Measurements from ENCODE around the gene ERBB4. TPM values are rescaled to one million over a fixed set of nuclear protein-coding genes. Genes with fewer than 3 reads are reported as not detected.

ERBB4 gene
- total RNA-seq, 1 donor from 2014 or later: 0.36 TPM

GRCh38 chr2:212359425-212360067 is 179.1 kb downstream of the ERBB4 start:
- Mint-ChIP-seq H3K9me3 (ENCODE audit: unreplicated experiment) (no peaks in the 10 kb centered on the region), H3K4me1 (ENCODE audit: unreplicated experiment) (no peaks in the 10 kb centered on the region), H3K4me3 (ENCODE audit: unreplicated experiment) (no peak overlapping the region), H3K27me3 (ENCODE audit: unreplicated experiment) (no peaks in the 10 kb centered on the region), H3K27ac (ENCODE audit: unreplicated experiment) (no peak overlapping the region), H3K36me3 (ENCODE audit: low read depth, unreplicated experiment) (no peaks in the 10 kb centered on the region)
- no peak for TF ChIP-seq CTCF (IDR thresholded peaks at IDR 0.05; ENCODE audit: unreplicated experiment)
- no peak for DNase-seq (ENCODE audit: low spot score)

- Mint-ChIP-seq H3K4me3 (ENCODE audit: unreplicated experiment) (no peak overlapping the region), H3K36me3 (ENCODE audit: low read depth, unreplicated experiment) (no peaks in the 10 kb centered on the region), H3K27me3 (ENCODE audit: unreplicated experiment) (no peaks in the 10 kb centered on the region), H3K27ac (ENCODE audit: unreplicated experiment) (no peak overlapping the region), H3K4me1 (ENCODE audit: unreplicated experiment) (no peaks in the 10 kb centered on the region), H3K9me3 (ENCODE audit: unreplicated experiment) (no peaks in the 10 kb centered on the region)
- no peak for DNase-seq (ENCODE audit: low spot score)
- no peak for TF ChIP-seq CTCF (IDR thresholded peaks at IDR 0.05; ENCODE audit: unreplicated experiment)
Measured at GRCh38 chr2:212357606-212358005, 181.0 kb downstream of the ERBB4 start.

- H3K4me3 Mint-ChIP-seq (ENCODE audit: unreplicated experiment): no peak overlapping the region
Measured at GRCh38 chr2:212354382-212354781, 184.2 kb downstream of the ERBB4 start.

GRCh38 chr2:212348501-212348900 is 190.1 kb downstream of the ERBB4 start:
- Mint-ChIP-seq H3K36me3 (ENCODE audit: low read depth, unreplicated experiment) (no peaks in the 10 kb centered on the region), H3K4me3 (ENCODE audit: unreplicated experiment) (no peak overlapping the region), H3K9me3 (ENCODE audit: unreplicated experiment) (no peaks in the 10 kb centered on the region), H3K27ac (ENCODE audit: unreplicated experiment) (no peak overlapping the region), H3K4me1 (ENCODE audit: unreplicated experiment) (no peaks in the 10 kb centered on the region), H3K27me3 (ENCODE audit: unreplicated experiment) (no peaks in the 10 kb centered on the region)
- TF ChIP-seq CTCF (IDR thresholded peaks at IDR 0.05; ENCODE audit: unreplicated experiment): no peak
- DNase-seq (ENCODE audit: low spot score): no peak

More at GRCh38 chr2:212354382-212354781, 184.2 kb downstream of the ERBB4 start:
- Mint-ChIP-seq H3K9me3 (ENCODE audit: unreplicated experiment) (no peaks in the 10 kb centered on the region), H3K36me3 (ENCODE audit: low read depth, unreplicated experiment) (no peaks in the 10 kb centered on the region), H3K27ac (ENCODE audit: unreplicated experiment) (no peak overlapping the region), H3K4me1 (ENCODE audit: unreplicated experiment) (no peaks in the 10 kb centered on the region), H3K27me3 (ENCODE audit: unreplicated experiment) (no peaks in the 10 kb centered on the region)
- DNase-seq (ENCODE audit: low spot score): no peak
- TF ChIP-seq CTCF (IDR thresholded peaks at IDR 0.05; ENCODE audit: unreplicated experiment): no peak

GRCh38 chr2:212346865-212347264 is 191.7 kb downstream of the ERBB4 start:
- Mint-ChIP-seq H3K4me1 (ENCODE audit: unreplicated experiment) (no peaks in the 10 kb centered on the region), H3K9me3 (ENCODE audit: unreplicated experiment) (no peaks in the 10 kb centered on the region), H3K36me3 (ENCODE audit: low read depth, unreplicated experiment) (no peaks in the 10 kb centered on the region), H3K27ac (ENCODE audit: unreplicated experiment) (no peak overlapping the region), H3K27me3 (ENCODE audit: unreplicated experiment) (no peaks in the 10 kb centered on the region), H3K4me3 (ENCODE audit: unreplicated experiment) (no peak overlapping the region)
- DNase-seq (ENCODE audit: low spot score): no peak
- no peak for TF ChIP-seq CTCF (IDR thresholded peaks at IDR 0.05; ENCODE audit: unreplicated experiment)
